SH-SY5Y (cell line): Measurements from ENCODE around the gene UBE2J1.

ENCODE experiments used
- GATA2 ChIP-seq: IDR thresholded peaks from 2 replicates; pipeline ENCODE4 v1.6.1; 2011; ENCODE audit warnings: mild to moderate bottlenecking, low read depth, low read length
- GATA3 ChIP-seq: IDR thresholded peaks from 2 replicates; pipeline ENCODE4 v1.6.1; 2011; ENCODE audit warnings: low read depth, mild to moderate bottlenecking, low read length, moderate library complexity

DNA sequence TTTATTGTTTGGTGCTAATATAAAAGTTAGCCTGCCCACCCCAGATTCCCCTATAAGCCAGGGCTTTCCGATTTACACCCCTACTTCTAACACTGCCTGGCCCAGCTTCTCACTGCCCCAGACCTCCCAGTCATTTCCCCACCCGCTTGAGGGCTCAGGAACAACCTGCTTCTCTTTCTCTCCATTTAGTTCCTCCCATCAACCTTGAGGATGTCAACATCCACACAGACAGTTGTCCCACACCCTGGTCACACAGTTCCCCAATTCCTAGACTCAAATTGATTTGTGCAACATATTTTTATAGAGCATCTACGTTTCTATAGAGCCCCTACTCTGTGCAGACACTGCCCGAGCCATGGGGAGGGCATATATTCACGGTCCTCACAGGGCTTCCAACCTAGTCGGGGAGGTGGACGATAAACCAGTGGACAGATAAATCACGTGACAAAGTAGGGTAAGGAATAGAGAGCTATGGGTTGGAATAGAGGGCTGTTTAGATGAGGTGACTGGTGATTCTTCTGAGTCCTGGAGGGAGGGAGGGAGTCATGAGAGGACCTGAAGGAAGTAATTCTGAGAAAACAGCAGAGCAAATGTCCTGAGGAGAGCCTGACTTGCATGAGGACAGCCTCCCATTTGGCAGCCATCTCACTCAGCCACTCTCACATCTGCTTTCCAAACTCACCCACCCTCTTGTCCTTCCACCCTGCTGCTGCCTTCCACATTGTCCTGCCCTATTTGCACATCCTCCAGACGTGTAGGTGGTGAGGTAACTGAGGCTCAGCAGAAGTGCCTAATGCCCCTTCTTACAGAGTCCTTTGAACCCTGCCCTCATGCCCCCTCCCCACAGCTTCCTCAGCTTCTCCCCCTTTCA lies 43.8 kb downstream of the UBE2J1 start:
- TF ChIP-seq GATA3: no peak
- no peak for TF ChIP-seq GATA2
